SK-N-SH treated with all-trans-retinoic acid at 6 μM for 48 hours (cell line): ENCODE results near the gene MAB21L4.

ENCODE experiments used
- ATAC-seq: fragments of 200-7000 bp; cut with Tn5 transposase; 3 replicates; pipeline ENCODE4 v1.9.1; 2020; ENCODE audit warnings: mild to moderate bottlenecking, moderate library complexity
- ARNTL ChIP-seq: fragments of 450-650 bp; formaldehyde crosslinking; IDR thresholded peaks from 2 replicates; pipeline ENCODE4 v1.5.0; 2020; ENCODE audit warnings: low read depth, mild to moderate bottlenecking, moderate library complexity, borderline replicate concordance
- CREB5 ChIP-seq: fragments of 250-450 bp; sonication (Bioruptor Pico); IDR thresholded peaks from 2 replicates; pipeline ENCODE4 v1.5.1; 2020; ENCODE audit warnings: low read depth, mild to moderate bottlenecking, moderate library complexity
- CSDC2 ChIP-seq: fragments of 250-450 bp; sonication (Bioruptor Pico); IDR thresholded peaks from 2 replicates; pipeline ENCODE4 v1.5.0; 2020; ENCODE audit warnings: mild to moderate bottlenecking, moderate library complexity
- CSRNP3 ChIP-seq: fragments of 250-450 bp; sonication (Bioruptor Pico); IDR thresholded peaks from 2 replicates; pipeline ENCODE4 v1.5.1; 2021; ENCODE audit warnings: mild to moderate bottlenecking, moderate library complexity
- ESRRG ChIP-seq: fragments of 250-450 bp; sonication (Bioruptor Pico); IDR thresholded peaks from 2 replicates; pipeline ENCODE4 v1.6.1; 2021; ENCODE audit warnings: mild to moderate bottlenecking
- GLIS3 ChIP-seq: fragments of 250-450 bp; sonication (Bioruptor Pico); IDR thresholded peaks from 2 replicates; pipeline ENCODE4 v1.5.0; 2020; ENCODE audit warnings: mild to moderate bottlenecking, moderate library complexity
- ISL1 ChIP-seq: fragments of 250-450 bp; sonication (Bioruptor Pico); IDR thresholded peaks from 2 replicates; pipeline ENCODE4 v2.1.2; 2022; ENCODE audit warnings: mild to moderate bottlenecking, moderate library complexity
- OSR1 ChIP-seq: fragments of 250-450 bp; sonication (Bioruptor Pico); IDR thresholded peaks from 2 replicates; pipeline ENCODE4 v1.8.0; 2022; ENCODE audit warnings: moderate library complexity, mild to moderate bottlenecking, inconsistent platforms
- PATZ1 ChIP-seq: fragments of 250-450 bp; sonication (Bioruptor Pico); IDR thresholded peaks from 2 replicates; pipeline ENCODE4 v1.8.0; 2020; ENCODE audit warnings: mild to moderate bottlenecking, moderate library complexity, borderline replicate concordance
- POU6F1 ChIP-seq: fragments of 250-450 bp; sonication (Bioruptor Pico); IDR thresholded peaks from 2 replicates; pipeline ENCODE4 v1.8.0; 2021; ENCODE audit warnings: low read depth, mild to moderate bottlenecking, moderate library complexity, borderline replicate concordance
- PPARA ChIP-seq: fragments of 250-450 bp; sonication (Bioruptor Pico); IDR thresholded peaks from 2 replicates; pipeline ENCODE4 v1.5.0; 2020; ENCODE audit warnings: mild to moderate bottlenecking, borderline replicate concordance
- RARB ChIP-seq: fragments of 250-450 bp; sonication (Bioruptor Pico); IDR thresholded peaks from 2 replicates; pipeline ENCODE4 v1.8.0; 2021; ENCODE audit warnings: mild to moderate bottlenecking, moderate library complexity
- SNAI2 ChIP-seq: fragments of 250-450 bp; sonication (Bioruptor Pico); IDR thresholded peaks from 2 replicates; pipeline ENCODE4 v1.5.0; 2020; ENCODE audit warnings: mild to moderate bottlenecking, moderate library complexity
- TCF4 ChIP-seq: fragments of 250-450 bp; sonication (Bioruptor Pico); IDR thresholded peaks from 2 replicates; pipeline ENCODE4 v1.8.0; 2021; ENCODE audit warnings: mild to moderate bottlenecking, moderate library complexity, borderline replicate concordance
- TOX ChIP-seq: fragments of 250-450 bp; sonication (Bioruptor Pico); IDR thresholded peaks from 2 replicates; pipeline ENCODE4 v1.8.0; 2021; ENCODE audit warnings: mild to moderate bottlenecking, moderate library complexity, borderline replicate concordance
- TSHZ2 ChIP-seq: fragments of 250-450 bp; sonication (Bioruptor Pico); IDR thresholded peaks from 2 replicates; pipeline ENCODE4 v1.5.0; 2020; ENCODE audit warnings: mild to moderate bottlenecking, moderate library complexity
- ZC3H10 ChIP-seq: fragments of 250-450 bp; sonication (Bioruptor Pico); IDR thresholded peaks from 2 replicates; pipeline ENCODE4 v1.5.1; 2021; ENCODE audit warnings: mild to moderate bottlenecking, moderate library complexity
- ZFP3 ChIP-seq: fragments of 250-450 bp; sonication (Bioruptor Pico); IDR thresholded peaks from 2 replicates; pipeline ENCODE4 v1.5.0; 2020; ENCODE audit warnings: mild to moderate bottlenecking, moderate library complexity
- ZFP30 ChIP-seq: fragments of 450-650 bp; formaldehyde crosslinking; IDR thresholded peaks from 2 replicates; pipeline ENCODE4 v1.5.0; 2022; ENCODE audit warnings: mild to moderate bottlenecking, moderate library complexity
- ZNF565 ChIP-seq: fragments of 450-650 bp; formaldehyde crosslinking; conservative IDR thresholded peaks from 2 replicates; pipeline ENCODE4 v1.5.0; 2020; ENCODE audit warnings: low read depth, mild to moderate bottlenecking, moderate library complexity
- ZNF70 ChIP-seq: fragments of 450-650 bp; formaldehyde crosslinking; IDR thresholded peaks from 2 replicates; pipeline ENCODE4 v1.5.0; 2020; ENCODE audit warnings: mild to moderate bottlenecking, moderate library complexity
- ZNF8 ChIP-seq: fragments of 450-650 bp; formaldehyde crosslinking; IDR thresholded peaks from 2 replicates; pipeline ENCODE4 v1.5.0; 2020; ENCODE audit warnings: mild to moderate bottlenecking, moderate library complexity

The MAB21L4 gene

GRCh38 chr2:240886023-240886565 lies 9.9 kb downstream of the MAB21L4 start:
- TF ChIP-seq ZC3H10 (CRISPR knock-in tag), result no peak
- TF ChIP-seq OSR1 (CRISPR knock-in tag), result no peak
- no peak for ATAC-seq

GRCh38 chr2:240885566-240885965 lies 10.4 kb downstream of the MAB21L4 start:
- ATAC-seq, result no peak
- TF ChIP-seq OSR1 (CRISPR knock-in tag), result no peak
- TF ChIP-seq PPARA (CRISPR knock-in tag), result no peak
- no peak for TF ChIP-seq POU6F1
- no peak for TF ChIP-seq ZFP3 (CRISPR knock-in tag)
- TF ChIP-seq ISL1, result no peak
- TF ChIP-seq TOX, result no peak
- no peak for TF ChIP-seq ARNTL (CRISPR knock-in tag)

GRCh38 chr2:240884745-240885144 lies 11.2 kb downstream of the MAB21L4 start:
- TF ChIP-seq OSR1 (CRISPR knock-in tag) (no peak), ISL1 (no peak), CSDC2 (no peak), CREB5 (CRISPR knock-in tag) (no peak), TSHZ2 (CRISPR knock-in tag) (no peak), TCF4 (CRISPR knock-in tag) (no peak), ZNF8 (CRISPR knock-in tag) (no peak), SNAI2 (CRISPR knock-in tag) (no peak), GLIS3 (no peak), ARNTL (CRISPR knock-in tag) (no peak), ESRRG (CRISPR knock-in tag) (no peak), ZNF565 (CRISPR knock-in tag) (no peak), TOX (no peak), PATZ1 (CRISPR knock-in tag) (no peak), ZNF70 (CRISPR knock-in tag) (no peak), ZFP30 (no peak), RARB (CRISPR knock-in tag) (no peak)
- no peak for ATAC-seq

- ATAC-seq, result no peak
- no peak for TF ChIP-seq POU6F1
- no peak for TF ChIP-seq ISL1
- no peak for TF ChIP-seq ESRRG (CRISPR knock-in tag)
- TF ChIP-seq CREB5 (CRISPR knock-in tag), result no peak
- TF ChIP-seq SNAI2 (CRISPR knock-in tag), result no peak
- no peak for TF ChIP-seq ARNTL (CRISPR knock-in tag)
- no peak for TF ChIP-seq RARB (CRISPR knock-in tag)
- TF ChIP-seq ZNF565 (CRISPR knock-in tag), result no peak
- no peak for TF ChIP-seq ZC3H10 (CRISPR knock-in tag)
- no peak for TF ChIP-seq ZFP30
- no peak for TF ChIP-seq ZNF70 (CRISPR knock-in tag)
- no peak for TF ChIP-seq CSRNP3 (CRISPR knock-in tag)
- TF ChIP-seq OSR1 (CRISPR knock-in tag), result no peak
These were observed 11.7 kb downstream of the MAB21L4 start for GRCh38 chr2:240884221-240884620.
